GM23338 (cell line): Measurements from ENCODE around the gene IFIT5. TPM values are rescaled to one million over a fixed set of nuclear protein-coding genes. Genes with fewer than 3 reads are reported as not detected.

Experiments used
- ATAC-seq: fragments of 200-7000 bp; cut with Tn5 transposase; 3 replicates; pipeline ENCODE4 v1.9.1; 2020
- DNase-seq: peaks from one replicate; pipeline ENCODE4 v3.0.0-alpha.2; 2015; ENCODE audit warnings: low spot score
- H2AFZ ChIP-seq: fragments of 200-600 bp; sonication (generic); 2 replicates; pipeline ENCODE4 v1.8.0; 2016; ENCODE audit warnings: antibody characterized with exemption, mild to moderate bottlenecking, moderate library complexity
- H3F3A ChIP-seq: fragments of 200-600 bp; sonication (generic); replicated peaks from 2 replicates; pipeline ENCODE4 v1.8.0; 2017; ENCODE audit warnings: antibody characterized with exemption, mixed run types, low read depth
- H3K27ac ChIP-seq: fragments of 200-600 bp; sonication (generic); 2 replicates; pipeline ENCODE4 v1.6.1; 2016; ENCODE audit warnings: low read depth
- H3K27me3 ChIP-seq: fragments of 200-600 bp; sonication (generic); 2 replicates; pipeline ENCODE4 v1.8.0; 2016; ENCODE audit warnings: mild to moderate bottlenecking, mixed run types, moderate library complexity; ENCODE audit not compliant: insufficient read depth
- H3K36me3 ChIP-seq: fragments of 200-600 bp; sonication (generic); 2 replicates; pipeline ENCODE4 v1.8.0; 2016; ENCODE audit warnings: mild to moderate bottlenecking; ENCODE audit not compliant: insufficient read depth
- H3K4me1 ChIP-seq: fragments of 200-600 bp; sonication (generic); 2 replicates; pipeline ENCODE4 v1.8.0; 2016; ENCODE audit warnings: mild to moderate bottlenecking, moderate library complexity; ENCODE audit not compliant: insufficient read depth
- H3K4me2 ChIP-seq: fragments of 200-600 bp; sonication (generic); 2 replicates; pipeline ENCODE4 v1.7.1; 2017; ENCODE audit warnings: mixed run types
- H3K4me3 ChIP-seq: fragments of 200-600 bp; sonication (generic); 2 replicates; pipeline ENCODE4 v1.6.1; 2016; ENCODE audit warnings: mixed run types
- H3K79me2 ChIP-seq: fragments of 200-600 bp; sonication (generic); replicated peaks from 2 replicates; pipeline ENCODE4 v1.8.0; 2017; ENCODE audit warnings: mild to moderate bottlenecking; ENCODE audit not compliant: insufficient read depth
- H3K9me2 ChIP-seq: fragments of 200-600 bp; sonication (generic); 2 replicates; pipeline ENCODE4 v1.8.0; 2017; ENCODE audit not compliant: insufficient read depth
- H4K20me1 ChIP-seq: fragments of 200-600 bp; sonication (generic); replicated peaks from 2 replicates; pipeline ENCODE4 v1.8.0; 2017; ENCODE audit warnings: mild to moderate bottlenecking; ENCODE audit not compliant: insufficient read depth
- H3K27ac Mint-ChIP-seq: 2 replicates; pipeline ENCODE4 v1.8.0; 2020; ENCODE audit warnings: inconsistent platforms, mild to moderate bottlenecking, moderate library complexity, mixed read lengths
- H3K27me3 Mint-ChIP-seq: 3 replicates; pipeline ENCODE4 v1.8.0; 2022; ENCODE audit warnings: low read depth, mild to moderate bottlenecking, moderate library complexity, mixed read lengths, inconsistent platforms; ENCODE audit not compliant: insufficient read depth, poor library complexity
- H3K36me3 Mint-ChIP-seq: 3 replicates; pipeline ENCODE4 v1.8.0; 2021; ENCODE audit warnings: low read depth, mild to moderate bottlenecking, inconsistent platforms, moderate library complexity, mixed read lengths
- H3K4me1 Mint-ChIP-seq: 3 replicates; pipeline ENCODE4 v1.8.0; 2020; ENCODE audit warnings: mild to moderate bottlenecking, inconsistent platforms, mixed read lengths
- H3K4me3 Mint-ChIP-seq: 3 replicates; pipeline ENCODE4 v1.8.0; 2021; ENCODE audit warnings: moderate library complexity, mild to moderate bottlenecking, inconsistent platforms, mixed read lengths
- H3K9me3 Mint-ChIP-seq: 3 replicates; pipeline ENCODE4 v1.8.0; 2020; ENCODE audit warnings: moderate library complexity, mild to moderate bottlenecking, inconsistent platforms, mixed read lengths
- CREB1 ChIP-seq: fragments of 250-450 bp; sonication (Bioruptor Pico); IDR thresholded peaks from 2 replicates; pipeline ENCODE4 v1.5.0; 2020; ENCODE audit warnings: low read depth, mild to moderate bottlenecking, moderate library complexity
- CTCF ChIP-seq, 2 experiments: fragments of 200-600 bp in 1 of 2; sonication (generic) in 1 of 2; conservative IDR thresholded peaks; 2 replicates each; pipeline versions ENCODE4 v1.5.1 to v1.6.1; 2016 to 2017; ENCODE audit warnings: antibody characterized with exemption in 2 of 2, low read depth in 2 of 2, mild to moderate bottlenecking in 2 of 2, moderate library complexity in 1 of 2
- ETS1 ChIP-seq: IDR thresholded peaks from 2 replicates; pipeline ENCODE4 v1.6.1; 2016; ENCODE audit warnings: antibody characterized with exemption
- EZH2 ChIP-seq: fragments of 200-600 bp; sonication (generic); IDR thresholded peaks from one replicate; pipeline ENCODE4 v1.8.0; 2017; ENCODE audit warnings: antibody characterized with exemption, mild to moderate bottlenecking, low read depth; ENCODE audit not compliant: unreplicated experiment
- EZH2phosphoT487 ChIP-seq: fragments of 200-600 bp; sonication (generic); IDR thresholded peaks from one replicate; pipeline ENCODE4 v1.8.1; 2018; ENCODE audit warnings: antibody characterized with exemption; ENCODE audit not compliant: unreplicated experiment
- JUNB ChIP-seq: IDR thresholded peaks from one replicate; pipeline ENCODE4 v1.6.1; 2016; ENCODE audit warnings: antibody characterized with exemption; ENCODE audit not compliant: unreplicated experiment
- NANOG ChIP-seq: IDR thresholded peaks from 2 replicates; pipeline ENCODE4 v1.6.1; 2016; ENCODE audit warnings: antibody characterized with exemption, borderline replicate concordance
- POLR2AphosphoS5 ChIP-seq: IDR thresholded peaks from 2 replicates; pipeline ENCODE4 v1.6.1; 2016; ENCODE audit warnings: antibody characterized with exemption, low read depth
- REST ChIP-seq: IDR thresholded peaks from one replicate; pipeline ENCODE4 v1.6.1; 2018; ENCODE audit warnings: antibody characterized with exemption; ENCODE audit not compliant: unreplicated experiment
- STAT1 ChIP-seq: IDR thresholded peaks from one replicate; pipeline ENCODE4 v1.6.1; 2016; ENCODE audit warnings: antibody characterized with exemption; ENCODE audit not compliant: unreplicated experiment
- ZNF114 ChIP-seq: fragments of 250-450 bp; sonication (Bioruptor Pico); IDR thresholded peaks from 2 replicates; pipeline ENCODE4 v1.5.0; 2020; ENCODE audit warnings: mild to moderate bottlenecking, moderate library complexity
- ZNF331 ChIP-seq: fragments of 250-450 bp; sonication (Bioruptor Pico); IDR thresholded peaks from 2 replicates; pipeline ENCODE4 v1.5.0; 2020; ENCODE audit warnings: low read depth, mild to moderate bottlenecking, moderate library complexity
- ZNF462 ChIP-seq: fragments of 250-450 bp; sonication (Bioruptor Pico); IDR thresholded peaks from 2 replicates; pipeline ENCODE4 v1.5.0; 2020; ENCODE audit warnings: mild to moderate bottlenecking, moderate library complexity
- polyA plus RNA-seq: library from polyadenylated mRNA; unstranded; fragments of >200 nt; fragmentation: Nextera tagmentation; extraction: Ambion mirVana; gene quantifications from 2 replicates; pipeline ENCODE4 v1.2.1, GENCODE V29; 2016
- total RNA-seq: library from RNA; depleted of rRNA; stranded (reverse); fragments of >200 nt; shearing (Covaris generic); gene quantifications from 2 replicates; pipeline ENCODE4 v1.2.3, GENCODE V29; 2014

IFIT5 gene
- total and polyA plus RNA-seq, 2 experiments from 2014 or later = 2.7 to 3.2 TPM

- ATAC-seq = no peak
Measured at GRCh38 chr10:89468191-89468965, 54.0 kb downstream of the IFIT5 start.

More at GRCh38 chr10:89468191-89468965, 54.0 kb downstream of the IFIT5 start:
- Histone ChIP-seq H3K4me2 (no peak overlapping the region), H3K27me3 (no peaks in the 10 kb centered on the region), H3K9me2 (no peaks in the 10 kb centered on the region), H3K27ac (no peak overlapping the region), H2AFZ (no peak overlapping the region), H3K36me3 (no peaks in the 10 kb centered on the region), H3K4me1 (no peaks in the 10 kb centered on the region), H3K79me2 (no peaks in the 10 kb centered on the region), H3F3A (no peaks in the 10 kb centered on the region), H3K4me3 (no peak overlapping the region), H4K20me1 (no peaks in the 10 kb centered on the region)
- H3K27me3 Mint-ChIP-seq = no peaks in the 10 kb centered on the region
- no peaks in the 10 kb centered on the region for H3K9me3 Mint-ChIP-seq
- no peak overlapping the region for H3K27ac Mint-ChIP-seq
- no peak overlapping the region for H3K4me3 Mint-ChIP-seq
- peaks cover 2% of the 10 kb centered on the region; the same call in 1 of the 3 replicates for H3K4me1 Mint-ChIP-seq
- no peak for DNase-seq
- no peaks in the 10 kb centered on the region for H3K36me3 Mint-ChIP-seq
- TF ChIP-seq STAT1 = no peak
- no peak for TF ChIP-seq ETS1
- no peak for TF ChIP-seq POLR2AphosphoS5
- no peak for TF ChIP-seq ZNF331 (CRISPR knock-in tag)
- TF ChIP-seq ZNF114 (CRISPR knock-in tag) = no peak
- no peak for TF ChIP-seq EZH2phosphoT487
- no peak for TF ChIP-seq JUNB
- no peak for TF ChIP-seq REST
- TF ChIP-seq NANOG = no peak
- no peak for TF ChIP-seq ZNF462 (CRISPR knock-in tag)
- TF ChIP-seq CREB1 = no peak
- no peak for TF ChIP-seq CTCF (conservative IDR thresholded peaks at IDR 0.05; ENCODE audit: low read depth in 2 of 2)
- no peak for TF ChIP-seq EZH2
